Glomerular visceral epithelial cell (primary cell): ENCODE measurements around the gene SENP1.
A peak's percentile ranks its signal among the peaks of the same experiment; 100 is the strongest.

Experiments used
- DNase-seq: peaks from one replicate; pipeline ENCODE4 v3.0.0-alpha.2; 2016; ENCODE audit errors: extremely low spot score

The SENP1 gene

GRCh38 chr12:48017921-48018617 lies 87.8 kb downstream of the SENP1 start:
- no peak for DNase-seq

DNA sequence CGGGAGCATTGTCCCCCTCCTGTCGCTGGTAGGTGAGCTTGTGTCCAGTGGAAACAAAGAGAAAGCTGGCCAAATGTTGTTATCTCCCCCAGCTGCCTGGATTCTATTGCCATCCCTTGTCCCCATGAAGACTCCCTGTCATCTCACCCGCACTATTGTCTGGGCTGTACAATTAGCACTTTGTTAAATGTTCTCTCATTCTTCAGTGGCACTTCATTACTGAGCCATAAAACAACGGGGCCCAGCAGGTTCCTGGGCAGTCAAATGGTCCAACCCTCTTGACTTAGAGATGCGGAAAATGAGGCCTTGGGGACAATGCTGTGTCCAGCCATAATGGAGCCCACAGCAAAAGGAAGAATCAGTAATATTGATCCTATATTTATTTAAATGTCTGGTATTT lies 88.4 kb downstream of the SENP1 start:
- DNase-seq, result no peak

DNA sequence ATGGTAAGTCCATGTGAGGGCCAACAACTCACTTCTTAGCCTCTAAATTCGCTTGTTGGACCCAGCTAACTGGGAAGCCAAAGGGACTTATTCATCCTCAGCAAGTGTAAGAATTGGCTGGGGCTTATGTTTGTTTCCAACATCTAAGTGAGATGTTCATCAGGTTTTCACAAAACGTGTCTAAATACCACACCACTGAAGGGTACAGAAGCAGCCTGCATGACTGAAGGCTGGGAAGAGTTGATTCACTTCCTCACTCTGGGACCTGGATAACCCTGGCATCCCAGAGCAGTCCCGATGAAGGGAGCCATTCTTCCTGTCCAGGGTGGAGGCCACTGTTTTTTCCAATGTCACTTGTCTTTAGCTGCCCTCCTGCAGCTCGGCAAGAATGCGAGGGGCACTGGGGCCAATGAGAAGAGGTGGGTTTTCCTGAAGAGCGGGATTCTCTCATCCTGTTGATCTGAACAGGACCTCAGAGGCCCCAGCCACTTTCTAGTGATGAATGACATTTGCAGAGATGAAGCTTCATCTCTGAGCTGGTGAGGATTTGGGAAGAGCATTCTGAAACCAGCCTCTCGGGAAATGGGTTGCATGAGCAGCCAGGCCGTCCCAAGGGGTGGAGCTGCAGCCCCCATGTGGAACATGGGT lies 89.4 kb downstream of the SENP1 start:
- no peak for DNase-seq

- DNase-seq, result no peak
Observed at GRCh38 chr12:48015954-48016353, 89.9 kb downstream of the SENP1 start.

DNA sequence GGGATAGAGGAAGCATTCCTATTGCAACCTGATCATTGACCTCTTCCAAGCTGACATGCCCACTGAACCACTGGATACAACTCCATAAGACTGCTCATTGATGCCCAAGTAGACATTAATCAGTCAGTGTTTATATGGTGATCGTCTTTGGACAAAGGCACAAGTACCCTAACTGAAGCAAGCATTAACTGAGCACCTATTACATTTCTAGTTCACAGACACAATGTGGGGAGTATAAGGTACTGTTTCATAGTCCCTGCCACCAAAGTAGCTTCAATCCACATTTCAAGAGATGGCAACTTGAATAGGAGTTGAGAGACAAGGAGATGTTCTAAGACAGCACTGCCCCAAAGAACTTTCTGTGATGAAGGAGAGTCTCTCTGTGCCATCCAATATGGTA lies 90.8 kb downstream of the SENP1 start:
- DNase-seq, result no peak

GRCh38 chr12:48013287-48013686 lies 92.6 kb downstream of the SENP1 start:
- DNase-seq, result no peak

GRCh38 chr12:48012070-48012469 lies 93.8 kb downstream of the SENP1 start:
- DNase-seq, result no peak

DNA sequence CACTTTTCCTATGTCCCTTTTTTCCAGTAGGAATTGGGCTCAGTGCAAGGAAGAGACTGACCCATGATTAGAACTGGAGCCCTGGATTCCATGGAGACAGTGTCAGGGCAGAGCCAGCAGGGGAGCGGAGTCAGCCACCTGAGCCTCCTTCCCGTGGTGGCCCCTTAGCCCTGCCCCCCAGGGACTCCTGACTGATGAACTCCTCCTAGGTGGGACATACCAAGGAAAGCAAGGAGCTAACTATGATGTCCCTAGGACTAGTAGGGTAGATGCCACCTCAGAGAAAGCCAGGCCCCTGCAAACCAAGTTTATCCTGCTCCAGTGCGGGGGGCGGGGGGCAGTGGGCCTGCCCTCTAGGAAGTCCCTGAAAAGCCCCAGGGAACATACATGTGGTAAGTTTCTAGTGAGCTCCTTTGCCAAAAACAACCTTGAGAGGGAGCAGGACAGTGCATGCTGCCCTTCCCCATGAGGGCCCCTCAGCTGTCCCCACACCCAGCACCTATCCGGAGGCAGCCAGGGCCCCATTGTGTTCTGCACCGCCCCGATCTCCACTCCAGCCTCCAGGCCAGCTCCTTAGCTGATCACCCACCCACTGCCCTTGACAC lies 95.4 kb downstream of the SENP1 start:
- DNase-seq, result no peak

GRCh38 chr12:48009471-48009870 lies 96.4 kb downstream of the SENP1 start:
- no peak for DNase-seq

GRCh38 chr12:48008950-48009349 lies 96.9 kb downstream of the SENP1 start:
- DNase-seq, result no peak

- DNase-seq, result no peak
Observed at GRCh38 chr12:48008349-48008748, 97.5 kb downstream of the SENP1 start.

- no peak for DNase-seq
Observed at GRCh38 chr12:48007206-48007605, 98.7 kb downstream of the SENP1 start.

DNA sequence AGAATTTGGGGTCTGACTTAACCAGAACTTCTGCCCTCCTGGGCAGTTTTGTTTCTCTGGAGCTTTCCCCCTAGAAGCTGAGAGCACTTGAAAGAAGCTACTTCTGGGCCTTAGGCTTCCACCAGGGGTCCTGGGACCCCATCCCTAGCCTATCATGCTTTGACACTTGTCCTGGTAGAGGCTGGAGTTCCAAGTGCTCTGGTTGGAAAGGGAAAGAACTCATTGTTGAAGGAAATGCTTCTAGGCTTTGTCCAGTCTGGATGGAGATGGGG lies 100.2 kb downstream of the SENP1 start:
- no peak for DNase-seq

DNA sequence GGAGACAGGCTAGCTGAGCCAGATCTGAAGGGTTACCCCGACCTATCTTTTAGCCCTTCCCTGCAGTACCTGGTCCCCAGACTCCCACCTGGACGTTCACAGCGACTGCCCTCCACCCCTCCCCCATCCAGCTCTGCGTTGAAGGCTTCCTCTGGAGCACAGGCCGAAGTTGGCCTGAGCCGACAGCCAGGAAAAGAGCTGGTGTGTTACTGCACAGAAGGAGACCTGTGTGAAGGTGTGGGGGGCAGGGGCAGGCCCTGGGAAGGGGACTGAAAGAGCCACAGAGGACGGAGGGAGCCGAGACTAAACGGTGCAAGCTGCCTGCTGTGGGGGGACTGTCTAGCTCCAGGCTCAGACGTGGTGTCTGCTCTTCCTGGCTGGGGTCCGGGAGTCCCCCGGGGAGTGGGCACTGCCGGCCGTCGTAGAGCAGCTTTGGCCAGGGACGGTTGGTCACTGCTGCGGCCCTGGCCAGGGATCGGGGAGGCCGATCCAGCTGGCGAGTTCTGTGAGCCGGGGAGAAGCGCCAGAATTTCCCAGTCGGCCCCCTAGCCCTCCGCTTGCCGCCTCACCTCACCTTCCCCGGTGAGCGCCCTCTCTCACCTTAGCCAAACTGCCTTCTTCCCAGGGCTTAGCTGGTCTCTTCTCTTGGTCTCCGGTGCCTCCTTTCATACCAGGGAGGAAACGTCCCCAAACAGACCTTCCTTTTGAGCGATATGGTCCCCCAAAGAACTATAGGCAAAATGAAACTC lies 100.7 kb downstream of the SENP1 start:
- no peak for DNase-seq

- peak; percentile 9 for DNase-seq
Observed at GRCh38 chr12:48004053-48004941, 101.6 kb downstream of the SENP1 start, which contains the start of gene COL2A1. Gene COL2A1, minus strand, starts transcription at chr12:48004476. Its CDS starts 155 bp downstream, at chr12:48004321.

DNA sequence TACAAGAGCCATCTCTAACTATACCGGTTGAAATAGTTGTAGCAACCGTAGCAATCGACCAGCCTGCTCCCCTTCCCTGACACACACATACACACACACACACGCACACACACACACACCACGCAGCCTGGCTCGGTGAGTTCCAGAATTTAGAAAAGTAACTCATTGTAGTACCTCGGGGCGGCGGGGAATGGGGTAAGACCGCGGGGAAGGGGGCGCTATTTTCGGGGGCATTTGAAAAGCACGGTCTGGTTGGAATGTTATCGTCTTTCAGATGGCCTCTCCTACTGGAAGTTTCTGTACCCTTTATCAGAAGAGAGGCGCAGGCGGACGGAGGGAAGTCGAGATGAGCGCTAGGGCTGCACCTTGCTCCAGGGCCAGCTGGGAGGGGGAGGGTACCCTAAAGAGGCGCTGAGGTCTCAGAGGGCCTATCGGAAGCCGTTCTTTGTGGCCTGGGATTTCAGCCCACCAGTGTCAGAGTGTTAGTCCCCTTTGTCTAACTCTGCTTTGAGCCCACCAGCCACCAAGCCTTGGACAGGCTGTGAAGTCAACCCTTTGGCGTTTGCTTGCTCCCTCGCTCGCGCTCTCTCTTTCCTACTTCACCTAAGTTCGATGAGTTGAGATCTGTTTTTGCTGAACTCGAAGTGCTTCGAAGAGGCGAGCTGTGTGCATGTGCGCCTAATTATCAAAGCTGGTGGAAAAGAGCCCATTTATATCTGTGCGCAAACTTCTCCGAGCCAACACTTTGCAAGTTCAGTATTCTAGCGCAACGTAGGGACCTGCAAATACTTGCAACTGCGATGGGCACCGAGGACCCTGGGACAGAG lies 102.4 kb downstream of the SENP1 start:
- no peak for DNase-seq

- DNase-seq, result no peak
Observed at GRCh38 chr12:48002773-48003218, 103.1 kb downstream of the SENP1 start.

GRCh38 chr12:48002414-48002730 lies 103.5 kb downstream of the SENP1 start:
- DNase-seq, result no peak

DNA sequence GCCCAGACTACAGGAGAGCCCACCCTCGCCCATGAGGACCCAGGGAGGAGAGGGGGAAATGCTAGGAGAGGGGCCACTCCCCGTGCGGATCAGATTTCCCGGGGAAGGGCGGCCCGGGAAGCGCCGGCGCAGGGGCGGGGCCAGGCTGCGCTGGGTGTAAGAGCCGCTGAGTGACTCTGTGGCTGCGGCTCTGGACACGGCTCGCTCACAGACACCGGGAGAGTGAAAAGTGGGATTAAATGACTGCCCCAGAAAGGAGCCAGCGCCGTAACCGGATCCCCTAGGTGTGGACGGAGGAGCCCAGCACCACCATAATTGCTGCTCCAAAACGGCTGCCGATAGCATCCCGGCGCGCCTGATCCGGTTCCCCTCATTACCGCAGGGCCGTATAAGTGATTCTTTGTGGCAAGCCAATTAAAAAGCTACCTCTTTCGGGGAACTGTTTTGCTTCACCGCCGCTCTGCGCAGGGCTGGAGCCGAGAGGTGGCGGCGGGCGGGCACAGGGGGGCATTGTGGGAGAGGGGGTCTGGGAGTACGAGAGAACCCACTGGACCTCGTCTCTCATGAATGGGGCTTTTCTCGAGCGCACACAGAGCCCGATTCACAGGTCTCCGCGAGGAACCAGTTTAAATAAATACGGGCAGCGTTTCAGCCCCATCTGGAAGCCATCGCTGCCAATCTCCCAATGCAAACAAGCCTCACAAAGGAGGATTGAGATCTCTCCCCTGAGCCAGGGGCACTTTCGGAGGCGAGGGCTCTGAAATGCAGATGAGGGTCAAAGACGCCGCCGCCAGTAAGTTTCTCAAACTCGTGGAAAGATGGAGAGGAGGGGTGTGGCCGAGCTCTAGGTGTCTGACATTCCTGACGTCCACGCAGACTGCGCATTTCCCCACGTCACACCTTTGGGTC lies 104.1 kb downstream of the SENP1 start:
- DNase-seq, result peak; percentile 30
